Measurements from ENCODE around the gene EPAS1.
A peak's percentile ranks its signal among the peaks of the same experiment; 100 is the strongest.

The EPAS1 gene

GRCh38 chr2:46297546-46298271 lies 502 bp downstream of the EPAS1 start:
- DNase-seq (ENCODE audit: low spot score), result peak; percentile 93
- Histone ChIP-seq H3K27me3 (ENCODE audit: insufficient read depth, poor library complexity, severe bottlenecking) (no peaks in the 10 kb centered on the region), H3K9me3 (ENCODE audit: severe bottlenecking) (no peaks in the 10 kb centered on the region), H3K4me1 (ENCODE audit: insufficient read depth, poor library complexity, severe bottlenecking) (peaks cover 18% of the 10 kb centered on the region), H3K4me3 (ENCODE audit: severe bottlenecking) (peak overlapping the region; percentile 97), H3K27ac (ENCODE audit: poor library complexity, severe bottlenecking) (peak overlapping the region; percentile 97), H3K36me3 (ENCODE audit: low read depth) (peaks cover 11% of the 10 kb centered on the region; the same call in 1 of the 2 replicates)
- peak; percentile 64 for ATAC-seq (ENCODE audit: low read depth)
- TF ChIP-seq, protein P1, sequence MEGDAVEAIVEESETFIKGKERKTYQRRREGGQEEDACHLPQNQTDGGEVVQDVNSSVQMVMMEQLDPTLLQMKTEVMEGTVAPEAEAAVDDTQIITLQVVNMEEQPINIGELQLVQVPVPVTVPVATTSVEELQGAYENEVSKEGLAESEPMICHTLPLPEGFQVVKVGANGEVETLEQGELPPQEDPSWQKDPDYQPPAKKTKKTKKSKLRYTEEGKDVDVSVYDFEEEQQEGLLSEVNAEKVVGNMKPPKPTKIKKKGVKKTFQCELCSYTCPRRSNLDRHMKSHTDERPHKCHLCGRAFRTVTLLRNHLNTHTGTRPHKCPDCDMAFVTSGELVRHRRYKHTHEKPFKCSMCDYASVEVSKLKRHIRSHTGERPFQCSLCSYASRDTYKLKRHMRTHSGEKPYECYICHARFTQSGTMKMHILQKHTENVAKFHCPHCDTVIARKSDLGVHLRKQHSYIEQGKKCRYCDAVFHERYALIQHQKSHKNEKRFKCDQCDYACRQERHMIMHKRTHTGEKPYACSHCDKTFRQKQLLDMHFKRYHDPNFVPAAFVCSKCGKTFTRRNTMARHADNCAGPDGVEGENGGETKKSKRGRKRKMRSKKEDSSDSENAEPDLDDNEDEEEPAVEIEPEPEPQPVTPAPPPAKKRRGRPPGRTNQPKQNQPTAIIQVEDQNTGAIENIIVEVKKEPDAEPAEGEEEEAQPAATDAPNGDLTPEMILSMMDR (IDR thresholded peaks at IDR 0.05; ENCODE audit: poor library complexity, severe bottlenecking), result peak; percentile 53

DNA sequence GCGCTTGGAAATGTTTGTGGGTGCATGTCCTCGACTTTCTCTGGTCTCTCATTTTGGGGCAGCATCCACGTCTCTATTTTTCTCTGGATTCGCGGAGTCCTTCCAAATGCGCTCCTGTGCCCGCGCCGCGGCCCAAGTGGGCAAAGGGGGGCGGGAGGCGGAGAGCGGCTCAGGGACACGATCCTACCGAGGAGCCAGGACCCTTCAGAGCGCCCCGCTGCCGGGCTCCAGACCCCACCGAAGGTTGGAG lies 990 bp downstream of the EPAS1 start:
- Histone ChIP-seq H3K27me3 (ENCODE audit: insufficient read depth, poor library complexity, severe bottlenecking) (no peaks in the 10 kb centered on the region), H3K36me3 (ENCODE audit: low read depth) (peaks cover 11% of the 10 kb centered on the region; the same call in 1 of the 2 replicates), H3K9me3 (ENCODE audit: severe bottlenecking) (no peaks in the 10 kb centered on the region), H3K4me1 (ENCODE audit: insufficient read depth, poor library complexity, severe bottlenecking) (peaks cover 20% of the 10 kb centered on the region), H3K27ac (ENCODE audit: poor library complexity, severe bottlenecking) (peak overlapping the region; percentile 97), H3K4me3 (ENCODE audit: severe bottlenecking) (peak overlapping the region; percentile 97)
- no peak for DNase-seq (ENCODE audit: low spot score)
- TF ChIP-seq, protein P1 (IDR thresholded peaks at IDR 0.05; ENCODE audit: poor library complexity, severe bottlenecking), result no peak
- ATAC-seq (ENCODE audit: low read depth), result no peak

GRCh38 chr2:46298522-46299353 lies 1.5 kb downstream of the EPAS1 start:
- no peak for DNase-seq (ENCODE audit: low spot score)
- Histone ChIP-seq H3K4me1 (ENCODE audit: insufficient read depth, poor library complexity, severe bottlenecking) (peaks cover 25% of the 10 kb centered on the region), H3K9me3 (ENCODE audit: severe bottlenecking) (no peaks in the 10 kb centered on the region), H3K36me3 (ENCODE audit: low read depth) (peaks cover 11% of the 10 kb centered on the region; the same call in 1 of the 2 replicates), H3K27ac (ENCODE audit: poor library complexity, severe bottlenecking) (peak overlapping the region; percentile 97), H3K27me3 (ENCODE audit: insufficient read depth, poor library complexity, severe bottlenecking) (no peaks in the 10 kb centered on the region), H3K4me3 (ENCODE audit: severe bottlenecking) (peak overlapping the region; percentile 97)
- TF ChIP-seq, protein P1 (IDR thresholded peaks at IDR 0.05; ENCODE audit: poor library complexity, severe bottlenecking), result no peak
- peak; percentile 10; the same call in 1 of the 3 replicates for ATAC-seq (ENCODE audit: low read depth)

DNA sequence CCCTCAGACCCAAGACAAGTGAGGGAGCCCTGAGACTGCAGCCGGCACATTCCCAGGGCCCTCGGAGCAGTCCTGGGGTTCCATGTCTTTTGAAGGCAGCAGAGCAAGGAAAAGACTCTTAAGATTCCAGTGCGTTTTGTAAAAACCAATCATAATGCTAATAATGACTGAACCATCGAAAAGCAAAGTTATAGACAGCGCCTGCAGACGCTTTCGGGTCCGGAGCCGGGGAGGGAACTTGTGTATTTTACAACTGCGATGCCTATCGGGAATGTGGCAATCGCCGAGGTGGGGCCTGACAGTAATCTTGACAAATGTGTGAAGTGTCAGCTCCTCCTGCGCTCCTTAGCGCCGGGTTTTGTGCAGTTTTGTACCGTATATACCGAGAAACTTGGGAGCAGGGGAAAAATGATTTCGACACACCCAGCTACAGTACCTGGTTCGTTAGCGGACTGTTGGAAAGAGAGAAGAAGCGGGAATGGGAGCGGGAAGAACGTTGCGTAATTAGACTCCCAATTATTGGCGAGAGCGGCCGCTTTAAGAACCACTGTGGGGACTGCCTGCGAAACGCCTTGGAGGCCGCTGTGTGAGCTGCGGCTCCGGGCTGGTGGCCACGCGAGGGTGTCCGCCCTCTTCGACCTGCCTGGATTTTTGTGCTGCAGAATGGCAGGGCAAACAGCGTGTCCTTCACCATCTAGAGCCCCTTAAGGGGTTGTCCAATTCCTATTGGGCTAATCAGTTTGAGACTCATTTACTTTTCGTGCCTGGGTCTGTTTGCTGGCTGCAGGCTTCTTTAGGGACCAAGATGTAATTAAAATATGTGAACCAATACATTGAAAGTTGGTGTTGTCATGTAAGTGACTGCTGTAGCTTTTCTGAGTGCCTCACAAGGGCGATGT lies 2.4 kb downstream of the EPAS1 start:
- TF ChIP-seq, protein P1 (IDR thresholded peaks at IDR 0.05; ENCODE audit: poor library complexity, severe bottlenecking), result peak; percentile 30
- H3K27me3 ChIP-seq (ENCODE audit: insufficient read depth, poor library complexity, severe bottlenecking), result no peaks in the 10 kb centered on the region
- H3K27ac ChIP-seq (ENCODE audit: poor library complexity, severe bottlenecking), result peak overlapping the region; percentile 97
- H3K4me3 ChIP-seq (ENCODE audit: severe bottlenecking), result peak overlapping the region; percentile 97
- peaks cover 34% of the 10 kb centered on the region for H3K4me1 ChIP-seq (ENCODE audit: insufficient read depth, poor library complexity, severe bottlenecking)
- DNase-seq (ENCODE audit: low spot score) (no peak), ATAC-seq (ENCODE audit: low read depth) (peak; percentile 19)
- H3K36me3 ChIP-seq (ENCODE audit: low read depth), result peaks cover 18% of the 10 kb centered on the region; the same call in 1 of the 2 replicates
- no peaks in the 10 kb centered on the region for H3K9me3 ChIP-seq (ENCODE audit: severe bottlenecking)

Data from RWPE2 (cell line).